Measurements from ENCODE around the gene TNFAIP8.

DNA sequence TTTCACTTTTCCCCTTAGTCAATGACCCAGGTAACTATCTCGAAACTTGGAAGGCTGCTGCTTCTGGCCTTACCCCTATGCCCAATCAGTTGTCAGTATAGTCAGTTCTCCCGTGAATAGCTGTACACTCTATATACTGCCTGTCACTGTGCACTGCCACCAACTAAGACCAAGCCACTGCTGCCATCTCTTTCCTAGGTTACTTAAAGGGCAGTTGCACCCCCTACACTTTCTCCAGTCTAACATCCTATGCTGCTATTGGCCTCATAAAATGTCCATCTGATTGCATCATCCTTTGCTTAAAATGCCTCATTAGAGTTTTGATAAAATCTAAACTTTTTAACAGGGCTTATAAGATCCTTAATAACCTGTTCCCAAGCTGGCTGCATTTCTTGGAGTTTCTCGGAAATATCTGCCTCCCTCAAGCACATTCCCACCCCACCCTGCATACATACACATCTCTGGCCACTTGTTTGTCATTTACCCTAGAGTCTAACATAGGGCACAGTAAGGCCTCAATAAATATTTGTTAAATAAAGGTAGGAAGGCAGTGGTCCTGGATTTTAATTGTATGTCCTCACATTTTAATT, 32.8 kb upstream of the TNFAIP8 start:
- no peak for TF ChIP-seq CTCF (IDR thresholded peaks at IDR 0.05)
- TF ChIP-seq EZH2 (IDR thresholded peaks at IDR 0.05; ENCODE audit: borderline replicate concordance, insufficient read depth, low read depth, low read length, poor library complexity, severe bottlenecking) = no peak
